H1 (cell line): ENCODE results near the gene VWA3B. TPM values are rescaled to one million over a fixed set of nuclear protein-coding genes. Genes with fewer than 3 reads are reported as not detected.

Experiments
- BACH1 ChIP-seq: IDR thresholded peaks from 2 replicates; pipeline ENCODE4 v1.6.1; 2012; ENCODE audit warnings: low read length, improper control_type of control experiment
- BRCA1 ChIP-seq: IDR thresholded peaks from 2 replicates; pipeline ENCODE4 v1.6.1; 2012; ENCODE audit warnings: low read depth, low read length, improper control_type of control experiment
- CTBP2 ChIP-seq: IDR thresholded peaks from 2 replicates; pipeline ENCODE4 v1.7.0; 2011; ENCODE audit warnings: borderline replicate concordance, mild to moderate bottlenecking, moderate library complexity, mixed read lengths, low read length; ENCODE audit not compliant: insufficient read depth, insufficient read length
- EP300 ChIP-seq, 2 experiments: IDR thresholded peaks; 1 replicate in 1 of 2; 2 replicates in 1 of 2; pipeline ENCODE4 v1.6.1; 2011 to 2012; ENCODE audit warnings: low read depth in 2 of 2, low read length in 2 of 2, mild to moderate bottlenecking in 2 of 2, borderline replicate concordance in 1 of 2, inconsistent platforms in 1 of 2, moderate library complexity in 1 of 2
- polyA plus RNA-seq, 7 experiments: library from polyadenylated mRNA; depleted of rRNA in 3 of 7; stranded (reverse) in 5 of 7; unstranded in 2 of 7; fragments of >200 nt in 5 of 7; fragments of 200-250 nt in 2 of 7; gene quantifications; 1 replicate in 5 of 7; 2 replicates in 1 of 7; 4 replicates in 1 of 7; pipeline versions ENCODE4 v1.2.1 to v1.2.3, GENCODE V29; 2011 to 2013; ENCODE audit warnings: missing spikeins in 2 of 7, mixed read lengths in 2 of 7
- total RNA-seq: library from RNA; stranded (reverse); fragmentation: NEBNext Ultra II Directional; extraction: Animal tissue kit (Norgen Biotek cat#: 25700); gene quantifications from 2 replicates; pipeline ENCODE4 v1.2.1, GENCODE V29; 2021

The VWA3B gene
- total and polyA plus RNA-seq, 2 of the 8 experiments (the other 6 are each of a cell fraction or from before 2014, with no cell fraction given): not detected

DNA sequence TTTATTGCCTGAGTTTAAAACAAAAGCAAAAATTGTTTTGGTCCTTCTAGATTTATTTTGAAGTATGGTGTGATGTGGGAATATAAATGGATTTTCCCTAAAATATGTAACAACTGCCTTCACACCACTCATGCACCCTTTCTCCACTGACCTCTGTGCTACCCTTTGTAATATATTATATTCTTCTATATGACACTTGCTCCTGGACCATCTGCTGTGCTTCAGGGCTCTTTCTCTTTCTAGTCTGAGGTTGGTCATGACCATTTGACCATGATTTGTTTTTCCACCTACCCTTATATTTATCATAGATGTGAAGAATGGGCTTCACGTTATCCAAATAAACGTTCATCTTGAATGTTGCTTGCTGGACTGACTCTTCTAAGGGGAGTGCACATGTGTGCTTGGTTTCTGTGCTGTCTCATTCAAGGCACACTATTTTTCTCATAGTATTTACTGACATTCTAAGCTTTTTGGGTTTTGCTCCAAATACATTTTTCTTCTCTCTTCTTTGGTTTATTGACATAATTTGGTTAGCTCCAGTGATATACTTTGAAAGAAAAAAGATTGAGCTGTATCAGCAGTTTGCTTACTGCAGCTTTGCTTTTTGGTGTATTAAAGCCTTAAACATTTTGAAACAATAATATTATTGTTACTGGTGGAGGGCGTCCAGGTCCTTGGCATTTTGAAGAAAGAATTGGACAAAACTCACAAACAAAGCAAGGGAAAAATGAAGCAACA, 61.8 kb downstream of the VWA3B start (continued):
- TF ChIP-seq EP300 (IDR thresholded peaks at IDR 0.05; ENCODE audit: borderline replicate concordance in 1 of 2, low read depth in 2 of 2, low read length in 2 of 2) (no peak), BACH1 (no peak), BRCA1 (no peak), CTBP2 (no peak)
